KMS-11 (cell line): ENCODE measurements around the gene ZNF655.

ENCODE experiments used
- H2AFZ ChIP-seq: fragments of 200-600 bp; sonication (generic); 2 replicates; pipeline ENCODE4 v1.6.1; 2016; ENCODE audit warnings: antibody characterized with exemption, mixed run types, low read depth
- H3K27ac ChIP-seq: fragments of 200-600 bp; sonication (generic); 2 replicates; pipeline ENCODE4 v1.6.1; 2016; ENCODE audit warnings: mild to moderate bottlenecking, mixed run types
- H3K27me3 ChIP-seq: fragments of 200-600 bp; sonication (generic); 2 replicates; pipeline ENCODE4 v1.6.1; 2017; ENCODE audit warnings: mild to moderate bottlenecking, low read depth, mixed run types, moderate library complexity; ENCODE audit not compliant: insufficient read depth
- H3K36me3 ChIP-seq: fragments of 200-600 bp; sonication (generic); 2 replicates; pipeline ENCODE4 v1.6.1; 2017; ENCODE audit warnings: mild to moderate bottlenecking, mixed run types; ENCODE audit not compliant: insufficient read depth
- H3K4me1 ChIP-seq: fragments of 200-600 bp; sonication (generic); 2 replicates; pipeline ENCODE4 v1.6.1; 2016; ENCODE audit warnings: mild to moderate bottlenecking, low read depth, mixed run types; ENCODE audit not compliant: poor library complexity, severe bottlenecking
- H3K4me2 ChIP-seq: fragments of 200-600 bp; sonication (generic); 2 replicates; pipeline ENCODE4 v1.7.0; 2016; ENCODE audit warnings: mild to moderate bottlenecking, mixed run types
- H3K4me3 ChIP-seq: fragments of 200-600 bp; sonication (generic); IDR thresholded peaks from 2 replicates; pipeline ENCODE4 v1.6.1; 2017; ENCODE audit warnings: low read depth, low read length, mixed read lengths; ENCODE audit not compliant: insufficient read depth
- H3K79me2 ChIP-seq: fragments of 200-600 bp; sonication (generic); 2 replicates; pipeline ENCODE4 v1.6.1; 2016; ENCODE audit warnings: low read depth, mixed run types; ENCODE audit not compliant: insufficient read depth
- H3K9ac ChIP-seq: fragments of 200-600 bp; sonication (generic); 2 replicates; pipeline ENCODE4 v1.6.1; 2016; ENCODE audit warnings: mild to moderate bottlenecking, mixed run types
- H4K20me1 ChIP-seq: fragments of 200-600 bp; sonication (generic); 2 replicates; pipeline ENCODE4 v1.6.1; 2016; ENCODE audit warnings: mild to moderate bottlenecking, mixed run types; ENCODE audit not compliant: insufficient read depth
- TF ChIP-seq, protein P1 (sequence below): fragments of 200-600 bp; sonication (generic); conservative IDR thresholded peaks from 2 replicates; pipeline ENCODE4 v1.6.1; 2017; ENCODE audit warnings: low read depth, mild to moderate bottlenecking, antibody characterized with exemption, low read length, moderate library complexity, mixed read lengths

Gene ZNF655

DNA sequence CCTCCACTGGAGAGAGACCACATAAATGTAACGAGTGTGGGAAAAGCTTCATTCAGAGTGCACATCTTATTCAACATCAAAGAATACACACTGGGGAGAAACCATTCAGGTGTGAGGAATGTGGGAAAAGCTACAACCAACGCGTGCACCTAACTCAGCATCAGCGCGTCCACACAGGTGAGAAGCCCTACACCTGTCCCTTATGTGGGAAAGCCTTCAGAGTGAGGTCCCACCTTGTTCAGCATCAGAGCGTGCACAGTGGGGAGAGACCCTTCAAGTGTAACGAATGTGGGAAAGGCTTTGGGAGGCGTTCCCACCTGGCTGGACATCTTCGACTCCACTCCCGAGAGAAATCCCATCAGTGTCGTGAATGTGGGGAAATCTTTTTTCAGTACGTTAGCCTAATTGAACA lies 27.1 kb upstream of the ZNF655 start:
- no peak overlapping the region for H3K9ac ChIP-seq
- H3K27me3 ChIP-seq: no peaks in the 10 kb centered on the region
- H3K4me1 ChIP-seq: no peaks in the 10 kb centered on the region
- H3K27ac ChIP-seq: no peak overlapping the region
- H2AFZ ChIP-seq: no peak overlapping the region
- H3K79me2 ChIP-seq: no peaks in the 10 kb centered on the region
- H3K36me3 ChIP-seq: peaks cover 16% of the 10 kb centered on the region; the same call in 1 of the 2 replicates
- no peak overlapping the region for H3K4me2 ChIP-seq
- no peak overlapping the region for H3K4me3 ChIP-seq
- no peaks in the 10 kb centered on the region for H4K20me1 ChIP-seq
- TF ChIP-seq, protein P1, sequence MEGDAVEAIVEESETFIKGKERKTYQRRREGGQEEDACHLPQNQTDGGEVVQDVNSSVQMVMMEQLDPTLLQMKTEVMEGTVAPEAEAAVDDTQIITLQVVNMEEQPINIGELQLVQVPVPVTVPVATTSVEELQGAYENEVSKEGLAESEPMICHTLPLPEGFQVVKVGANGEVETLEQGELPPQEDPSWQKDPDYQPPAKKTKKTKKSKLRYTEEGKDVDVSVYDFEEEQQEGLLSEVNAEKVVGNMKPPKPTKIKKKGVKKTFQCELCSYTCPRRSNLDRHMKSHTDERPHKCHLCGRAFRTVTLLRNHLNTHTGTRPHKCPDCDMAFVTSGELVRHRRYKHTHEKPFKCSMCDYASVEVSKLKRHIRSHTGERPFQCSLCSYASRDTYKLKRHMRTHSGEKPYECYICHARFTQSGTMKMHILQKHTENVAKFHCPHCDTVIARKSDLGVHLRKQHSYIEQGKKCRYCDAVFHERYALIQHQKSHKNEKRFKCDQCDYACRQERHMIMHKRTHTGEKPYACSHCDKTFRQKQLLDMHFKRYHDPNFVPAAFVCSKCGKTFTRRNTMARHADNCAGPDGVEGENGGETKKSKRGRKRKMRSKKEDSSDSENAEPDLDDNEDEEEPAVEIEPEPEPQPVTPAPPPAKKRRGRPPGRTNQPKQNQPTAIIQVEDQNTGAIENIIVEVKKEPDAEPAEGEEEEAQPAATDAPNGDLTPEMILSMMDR: no peak

DNA sequence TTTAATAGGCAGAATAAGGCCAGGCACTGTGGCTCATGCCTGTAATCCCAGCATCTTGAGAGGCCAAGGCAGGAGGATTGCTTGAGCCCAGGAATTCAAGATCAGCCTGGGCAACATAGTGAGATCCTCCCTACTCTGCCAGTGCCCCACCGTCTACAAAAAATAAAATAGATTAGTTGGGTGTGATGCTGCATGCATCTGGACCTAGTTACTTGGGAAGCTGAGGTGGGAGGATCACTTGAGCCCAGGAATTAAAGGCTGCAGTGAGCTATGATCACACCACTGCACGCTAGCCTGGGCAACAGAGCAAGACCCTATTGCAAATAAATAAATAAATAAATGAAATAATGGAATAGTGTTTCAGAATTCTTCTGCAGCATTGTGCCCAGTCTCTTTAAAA lies 22.8 kb upstream of the ZNF655 start:
- Histone ChIP-seq H3K4me1 (peaks cover 8% of the 10 kb centered on the region), H3K27me3 (no peaks in the 10 kb centered on the region), H3K9ac (no peak overlapping the region), H3K27ac (no peak overlapping the region), H3K4me3 (no peak overlapping the region), H3K36me3 (peaks cover 6% of the 10 kb centered on the region; the same call in 1 of the 2 replicates), H3K79me2 (no peaks in the 10 kb centered on the region), H4K20me1 (no peaks in the 10 kb centered on the region), H3K4me2 (no peak overlapping the region), H2AFZ (no peak overlapping the region)
- TF ChIP-seq, protein P1: no peak

DNA sequence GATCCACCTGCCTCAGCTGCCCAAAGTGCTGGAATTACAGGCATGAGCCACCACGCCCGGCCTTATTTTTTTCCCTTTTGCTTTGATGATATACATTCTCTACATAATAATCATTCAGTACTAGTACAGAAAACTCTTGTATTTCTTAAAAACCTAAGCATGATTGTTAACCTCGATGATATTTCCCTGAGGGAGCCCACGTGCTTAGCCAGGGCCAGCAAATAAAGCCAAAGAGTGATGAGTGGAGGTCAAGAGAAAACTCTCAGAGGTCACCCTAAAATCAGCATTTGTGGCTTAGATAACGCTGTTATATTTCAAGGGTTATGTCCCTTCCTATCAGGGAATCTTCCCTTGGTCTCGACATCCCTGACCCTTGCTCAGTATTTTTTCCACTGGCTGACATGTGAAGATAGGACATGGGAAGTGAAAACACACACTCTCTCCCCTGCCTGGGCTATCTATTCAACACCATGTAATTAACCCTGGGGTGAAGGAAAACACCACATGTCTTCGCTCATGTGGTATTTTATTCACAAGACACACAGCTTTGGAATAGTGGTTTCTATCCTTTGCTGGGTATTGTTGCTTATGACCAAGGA lies 19.1 kb upstream of the ZNF655 start:
- no peaks in the 10 kb centered on the region for H3K36me3 ChIP-seq
- no peaks in the 10 kb centered on the region for H3K27me3 ChIP-seq
- no peaks in the 10 kb centered on the region for H3K79me2 ChIP-seq
- H3K4me1 ChIP-seq: peaks cover 8% of the 10 kb centered on the region
- TF ChIP-seq, protein P1: no peak
- no peak overlapping the region for H3K4me3 ChIP-seq
- H4K20me1 ChIP-seq: no peaks in the 10 kb centered on the region
- no peak overlapping the region for H2AFZ ChIP-seq
- H3K27ac ChIP-seq: no peak overlapping the region
- H3K4me2 ChIP-seq: no peak overlapping the region
- no peak overlapping the region for H3K9ac ChIP-seq

DNA sequence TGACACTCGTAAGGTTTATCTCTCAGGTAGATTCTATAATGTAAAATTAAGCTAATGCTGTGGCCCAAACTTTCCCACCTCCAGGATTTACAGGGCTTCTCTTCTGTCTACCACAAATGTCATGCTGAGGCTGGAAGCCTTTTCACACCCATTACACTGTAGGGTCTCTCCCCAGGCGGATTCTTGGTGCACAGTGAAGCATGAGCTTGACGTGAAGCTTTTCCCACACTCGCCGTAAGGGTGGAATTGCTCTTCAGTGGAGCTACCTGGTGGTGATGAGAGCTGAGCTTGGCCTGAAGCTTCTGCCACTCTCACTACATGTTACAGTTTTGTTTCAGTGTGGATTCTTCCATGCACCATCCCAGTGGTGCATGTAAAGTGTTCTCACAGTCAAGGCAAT lies 17.9 kb upstream of the ZNF655 start:
- H3K27ac ChIP-seq: no peak overlapping the region
- H2AFZ ChIP-seq: no peak overlapping the region
- H3K9ac ChIP-seq: no peak overlapping the region
- no peaks in the 10 kb centered on the region for H4K20me1 ChIP-seq
- no peaks in the 10 kb centered on the region for H3K27me3 ChIP-seq
- TF ChIP-seq, protein P1: no peak
- no peak overlapping the region for H3K4me3 ChIP-seq
- H3K36me3 ChIP-seq: no peaks in the 10 kb centered on the region
- peaks cover 8% of the 10 kb centered on the region for H3K4me1 ChIP-seq
- no peak overlapping the region for H3K4me2 ChIP-seq
- H3K79me2 ChIP-seq: no peaks in the 10 kb centered on the region
